HG03442 (cell line): ENCODE results near the gene ZMIZ1.

Experiments used
- ATAC-seq: cut with Tn5 transposase; IDR thresholded peaks from one replicate; pipeline ENCODE4 v1.9.1; 2021; ENCODE audit warnings: mild to moderate bottlenecking, moderate library complexity; ENCODE audit not compliant: unreplicated experiment

Gene ZMIZ1

DNA sequence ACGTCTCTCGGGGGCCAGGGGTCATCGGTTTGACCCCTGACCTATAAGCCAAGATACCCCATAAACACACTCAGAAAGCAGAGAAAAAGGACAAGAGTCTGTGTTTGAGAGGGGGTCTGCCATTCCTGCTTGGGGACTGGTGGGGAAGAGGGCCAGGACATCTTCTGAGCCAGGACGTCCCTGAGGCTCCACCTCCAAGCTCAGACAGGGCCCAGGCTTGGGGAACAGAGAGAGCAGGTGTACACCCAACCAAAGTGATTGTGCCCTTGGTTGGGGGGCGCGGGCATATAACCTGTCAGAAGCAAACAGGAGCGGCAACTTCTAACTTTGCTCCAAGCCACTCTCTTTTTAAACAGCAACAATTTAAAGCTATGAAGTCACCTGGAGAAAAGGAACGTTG lies 244.6 kb downstream of the ZMIZ1 start:
- ATAC-seq = no peak

DNA sequence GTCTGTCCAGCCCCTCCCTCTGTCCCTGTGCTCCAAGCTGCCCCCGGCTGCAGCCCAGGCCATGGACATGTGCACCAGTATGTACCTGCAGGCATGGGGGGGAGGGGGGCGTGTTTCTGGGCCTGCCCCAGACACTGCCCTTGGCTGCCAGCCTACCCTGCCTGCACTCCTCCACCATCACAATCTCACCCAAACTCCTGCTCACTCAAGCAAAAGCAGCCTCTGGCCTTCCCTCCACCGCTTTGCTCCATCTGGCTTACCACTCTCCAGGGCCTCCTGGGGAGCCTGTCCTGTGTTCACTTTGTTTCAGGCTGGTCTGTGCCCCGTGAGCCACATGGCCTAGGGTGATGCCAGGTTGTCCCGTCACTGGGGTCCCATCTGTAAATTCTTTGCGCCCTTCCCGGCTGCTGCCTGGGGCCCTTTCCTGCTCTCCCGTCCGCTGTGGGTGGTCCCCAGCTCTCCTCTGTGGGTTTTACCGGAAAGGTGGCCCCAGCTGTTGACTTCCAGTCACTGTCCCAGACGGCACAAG lies 245.2 kb downstream of the ZMIZ1 start:
- no peak for ATAC-seq

DNA sequence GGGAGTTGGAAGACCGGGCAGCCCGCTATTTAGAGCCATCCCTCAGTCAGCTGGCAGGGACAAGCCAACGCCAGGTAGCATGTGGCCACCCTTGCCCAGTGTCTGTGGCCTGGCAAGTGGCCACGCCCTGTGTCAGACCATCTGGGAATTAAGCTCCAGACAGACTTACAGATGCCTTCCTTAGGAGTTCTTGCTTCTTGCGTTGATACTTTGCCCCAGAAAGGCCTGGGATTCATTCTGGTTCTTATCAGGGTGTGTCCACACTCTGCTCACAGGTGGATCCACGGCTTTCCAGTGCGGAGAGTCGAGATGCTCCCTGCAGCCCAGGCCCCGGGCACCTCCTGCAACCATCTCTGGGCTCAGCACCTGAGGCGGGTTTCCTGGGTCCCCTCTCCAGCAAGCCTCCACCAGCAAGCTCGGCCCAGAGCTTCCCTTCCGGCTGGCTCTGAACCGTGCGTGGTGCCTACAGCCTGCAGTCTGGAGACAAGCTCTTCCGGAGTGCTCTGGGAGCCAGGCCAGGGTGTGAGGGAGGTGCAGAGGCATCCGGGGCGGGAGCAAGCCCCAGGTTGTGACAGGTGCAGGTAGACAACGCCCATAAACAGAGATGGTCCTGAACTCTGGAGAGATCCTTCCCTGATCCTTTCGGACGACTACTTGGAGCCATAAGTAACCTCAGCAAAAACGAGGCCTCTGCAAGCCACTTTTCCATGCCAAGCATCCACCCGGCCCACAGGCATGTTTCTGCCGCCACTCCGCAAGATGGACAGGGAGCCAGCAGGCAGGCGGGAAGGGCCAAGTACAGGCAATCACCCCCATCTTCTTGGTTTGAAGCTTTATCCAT lies 246.2 kb downstream of the ZMIZ1 start:
- no peak for ATAC-seq

DNA sequence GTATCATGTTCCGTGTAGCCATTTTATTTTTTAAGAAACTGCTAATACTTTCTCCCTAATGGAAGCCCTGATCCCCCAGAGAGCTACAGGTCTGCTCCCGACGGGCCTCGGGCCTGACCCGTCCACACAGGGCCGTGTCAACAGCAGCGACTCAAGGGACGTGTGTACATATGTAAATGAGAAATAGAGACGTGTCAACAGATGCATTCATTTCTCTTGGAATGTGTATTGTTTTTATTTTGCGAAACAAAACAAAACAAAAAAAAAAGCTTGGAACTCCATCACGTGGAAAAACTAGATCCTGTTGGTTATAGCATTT lies 246.8 kb downstream of the ZMIZ1 start:
- no peak for ATAC-seq

DNA sequence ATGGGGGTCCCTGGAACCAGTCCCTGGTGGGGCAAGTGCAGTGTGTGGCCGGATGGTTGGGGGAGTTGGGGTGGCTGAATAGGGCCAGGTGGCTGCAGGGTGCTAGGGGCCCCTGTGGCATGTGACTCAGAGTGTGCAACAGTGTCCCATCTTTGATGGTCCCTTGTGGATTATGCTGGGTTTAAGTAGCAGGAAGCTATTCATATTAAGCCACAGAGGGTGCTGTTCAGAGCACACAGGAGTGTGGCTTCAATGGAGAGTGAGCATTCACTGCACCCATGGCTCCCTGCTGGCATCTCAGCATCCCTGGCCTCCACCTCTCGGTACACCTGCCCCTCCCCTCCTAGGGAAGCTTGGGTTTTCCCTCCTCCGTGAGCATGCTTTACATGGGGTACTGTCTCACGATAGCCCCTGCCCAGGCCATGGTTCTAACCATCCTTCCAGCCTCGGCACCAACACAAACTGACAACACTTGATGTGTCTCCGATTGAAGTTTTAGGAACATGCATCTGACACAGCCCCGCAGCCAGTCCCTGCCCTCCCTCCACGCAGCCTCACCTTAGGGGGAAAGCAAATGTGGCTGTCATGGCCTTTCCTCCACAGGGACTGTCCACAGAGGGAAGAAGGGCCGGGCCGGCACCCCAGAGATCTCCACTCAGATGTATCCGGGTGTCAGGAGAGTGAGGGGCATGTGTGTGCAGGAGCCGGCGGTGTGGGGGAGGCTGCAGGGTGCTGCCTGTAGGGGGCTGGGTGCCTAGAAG lies 248.1 kb downstream of the ZMIZ1 start:
- ATAC-seq = peak; percentile 71

DNA sequence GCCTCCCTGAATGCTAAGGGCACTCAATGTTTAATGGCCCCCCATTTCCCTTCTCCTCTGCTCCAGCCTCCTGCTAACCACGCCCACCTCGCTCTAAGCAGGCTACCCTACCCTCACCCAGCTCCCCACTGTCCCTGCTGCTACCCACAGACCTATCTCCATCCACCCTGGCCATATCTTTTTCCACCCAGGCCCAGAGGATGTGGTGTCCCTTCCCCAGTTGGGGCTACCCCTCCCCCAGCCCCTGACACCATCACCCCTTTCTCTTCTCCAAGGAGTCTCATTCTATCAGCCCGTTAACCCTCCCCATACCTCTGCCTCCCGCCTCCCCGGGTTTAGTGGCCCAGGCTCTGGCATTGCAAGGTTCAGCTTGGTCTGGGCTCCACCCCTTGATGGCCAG lies 249.6 kb downstream of the ZMIZ1 start:
- no peak for ATAC-seq

DNA sequence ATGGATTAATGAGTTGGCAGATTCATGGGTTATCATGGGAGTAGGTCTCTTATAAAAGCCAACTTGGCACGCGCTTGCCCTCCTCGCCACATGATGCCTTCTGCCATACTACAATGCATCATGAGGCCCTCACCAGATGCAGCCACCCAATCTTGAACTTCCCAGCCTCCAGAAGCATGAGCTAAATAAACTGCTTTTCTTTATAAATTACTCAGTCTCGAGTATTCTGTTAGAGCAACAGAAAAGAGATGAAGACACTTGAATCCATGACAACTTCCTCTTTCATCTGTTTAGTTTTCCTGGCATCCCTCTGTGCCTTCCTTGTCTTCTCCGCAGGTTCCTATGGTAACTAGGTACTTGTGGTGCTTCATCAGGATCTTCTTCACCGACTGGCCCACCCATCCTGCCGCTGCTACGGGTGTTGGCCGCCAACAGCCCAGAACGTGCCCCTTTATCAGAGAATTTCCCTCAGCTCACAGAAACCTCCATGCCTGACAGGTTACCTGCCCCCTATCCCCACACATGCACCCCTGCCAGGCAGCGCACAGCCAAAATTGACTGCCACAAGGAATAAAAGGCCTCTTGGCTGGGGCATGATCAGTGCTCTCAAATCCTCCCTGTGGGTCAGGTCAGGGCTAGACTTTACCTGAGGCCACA lies 250.5 kb downstream of the ZMIZ1 start:
- ATAC-seq = no peak

DNA sequence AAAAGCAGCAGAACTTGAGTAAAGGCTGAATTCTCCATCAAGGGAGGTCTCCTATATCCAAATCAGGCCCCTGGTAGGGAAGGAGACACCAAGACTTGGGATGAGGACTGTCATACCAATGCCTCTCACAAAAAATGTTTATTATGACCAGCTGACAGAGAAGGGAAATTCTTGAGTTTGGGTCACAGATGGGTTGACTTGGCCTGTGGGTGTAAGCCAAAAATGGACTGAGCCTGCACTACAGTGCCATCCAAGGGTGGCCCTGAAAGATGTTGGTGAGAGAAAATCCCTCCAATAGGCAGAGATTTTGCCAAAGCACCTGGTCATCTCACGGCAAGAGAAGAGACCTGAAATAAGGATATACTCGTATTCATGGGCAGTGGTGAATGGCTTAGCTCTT lies 251.6 kb downstream of the ZMIZ1 start:
- no peak for ATAC-seq

DNA sequence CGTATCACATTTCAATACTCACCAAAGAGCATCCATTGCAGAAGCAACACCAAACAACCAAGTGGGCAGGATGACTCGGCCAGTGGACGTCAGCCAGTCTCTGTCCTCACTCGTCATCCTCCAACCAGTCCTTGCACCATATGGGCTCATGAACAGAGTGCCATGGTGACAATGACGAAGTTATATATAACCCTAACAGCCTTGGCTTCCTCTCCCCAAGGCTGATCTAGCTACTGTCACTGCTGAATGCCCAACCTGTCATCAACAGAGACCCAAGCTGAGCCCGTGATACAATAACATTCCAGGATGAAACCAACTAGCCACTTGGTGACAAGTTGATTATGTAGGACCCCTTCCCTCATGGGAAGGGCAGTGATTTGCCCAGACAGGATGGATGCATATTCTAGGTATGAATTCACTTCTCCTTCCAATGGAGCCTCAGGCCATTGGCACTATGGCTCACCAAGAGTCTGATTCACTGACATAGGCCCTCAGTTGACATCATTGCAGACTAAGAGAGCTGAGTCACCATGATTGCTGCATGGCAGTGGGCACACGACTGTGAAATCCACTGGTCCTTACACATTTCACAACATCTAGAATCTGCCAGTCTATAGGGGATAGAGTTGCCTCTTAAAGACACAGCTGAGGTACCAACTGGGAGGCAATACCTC lies 252.2 kb downstream of the ZMIZ1 start:
- ATAC-seq = no peak

DNA sequence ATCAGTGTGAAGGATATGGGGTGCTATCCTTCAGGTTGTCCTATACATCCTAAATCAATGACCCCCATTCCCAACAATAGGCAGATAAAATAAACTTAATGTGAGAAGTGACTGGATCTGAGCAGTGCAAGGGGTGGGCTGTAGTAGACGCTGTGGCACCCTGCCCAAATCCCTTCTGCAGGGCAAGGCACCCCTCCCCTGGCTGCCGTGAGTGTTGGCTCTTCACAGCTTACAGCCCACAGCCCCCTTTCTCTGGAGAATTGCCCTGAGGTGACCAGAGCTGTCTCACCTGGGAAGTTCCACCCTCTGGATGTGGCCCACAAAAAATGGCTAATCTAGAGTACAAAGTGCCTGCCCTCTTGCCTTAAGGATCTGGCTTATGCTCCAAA lies 252.7 kb downstream of the ZMIZ1 start:
- ATAC-seq = no peak

DNA sequence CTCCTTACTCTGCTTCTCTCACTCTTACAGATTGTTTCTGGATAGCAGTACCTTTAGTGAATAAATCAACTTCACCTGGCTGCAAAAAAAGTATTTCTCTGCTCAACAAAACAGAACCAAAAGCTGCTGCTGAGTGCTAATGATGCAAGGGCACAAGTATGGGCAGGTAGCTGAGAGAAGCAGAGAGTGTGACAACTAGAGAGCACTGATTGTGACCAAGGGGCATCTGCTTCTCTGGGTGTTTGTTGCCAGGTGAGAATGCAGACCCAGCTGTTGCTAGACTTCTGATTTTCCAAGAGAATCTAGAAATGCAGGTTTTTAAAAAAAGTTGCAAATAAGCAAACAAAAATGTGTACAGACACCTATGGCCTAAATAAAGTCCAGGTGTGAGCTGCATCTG lies 253.2 kb downstream of the ZMIZ1 start:
- no peak for ATAC-seq

DNA sequence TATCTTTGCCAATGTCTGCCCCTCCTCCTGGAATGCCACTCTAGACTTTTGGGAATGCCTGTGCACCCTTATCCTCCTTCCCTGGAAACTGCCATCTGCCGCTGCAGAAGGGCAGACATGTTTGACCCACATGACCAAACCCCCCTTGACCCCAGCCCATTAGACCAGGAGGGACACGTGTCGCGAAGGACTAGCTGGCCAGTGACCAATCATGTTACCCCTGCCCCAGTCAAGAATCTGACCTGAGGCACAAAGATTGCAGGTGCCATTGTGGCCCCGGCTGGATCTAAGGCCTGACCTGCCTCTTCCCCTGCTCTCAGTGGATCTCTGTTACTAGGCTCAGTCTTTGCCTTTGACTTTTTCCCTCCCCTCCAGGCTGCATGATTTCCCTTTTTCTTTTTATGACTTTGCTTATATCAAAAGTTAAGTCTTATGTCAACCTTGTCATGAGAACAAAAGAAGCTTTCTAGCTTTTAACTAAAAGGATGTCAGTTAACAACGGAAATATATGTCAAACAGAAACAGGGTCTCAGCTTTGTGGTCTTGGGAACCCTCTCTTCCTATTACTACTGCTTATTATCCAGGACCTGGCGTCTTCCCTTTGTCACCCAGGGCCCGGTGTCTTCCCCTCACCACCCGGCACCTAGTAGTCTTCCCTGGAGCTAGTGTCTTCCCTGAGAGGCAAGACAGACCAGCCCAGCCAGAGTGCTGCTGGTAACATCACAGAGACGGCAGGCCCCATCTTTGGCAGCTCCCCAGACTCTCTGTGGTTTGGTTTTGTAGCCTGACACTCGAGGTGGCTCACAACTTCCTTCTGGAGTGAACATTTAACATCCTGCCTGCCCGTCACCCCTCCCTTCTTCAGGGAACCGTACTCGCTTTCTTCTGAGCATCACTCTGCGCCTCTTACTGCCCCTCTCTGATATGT lies 254.1 kb downstream of the ZMIZ1 start:
- peak; percentile 40 for ATAC-seq

DNA sequence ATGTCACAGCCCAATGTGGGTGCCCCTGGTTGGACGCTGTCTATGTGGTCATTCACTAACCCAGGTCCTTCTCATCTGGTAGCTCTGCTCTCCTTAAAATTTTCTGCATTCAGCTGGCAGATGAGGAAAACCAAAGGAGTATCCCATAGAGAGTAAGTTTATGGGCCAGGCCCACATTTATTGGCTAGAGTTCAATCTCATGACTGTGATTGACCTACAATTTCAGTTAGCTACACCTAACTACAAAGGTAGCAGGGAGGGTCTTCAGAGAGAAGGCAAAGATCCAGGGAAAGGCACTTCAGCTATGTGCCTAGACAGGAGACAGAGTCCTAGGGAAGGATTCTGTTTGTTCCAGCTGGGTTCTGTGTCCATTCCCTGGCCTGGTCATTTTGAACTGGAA lies 254.8 kb downstream of the ZMIZ1 start:
- no peak for ATAC-seq

DNA sequence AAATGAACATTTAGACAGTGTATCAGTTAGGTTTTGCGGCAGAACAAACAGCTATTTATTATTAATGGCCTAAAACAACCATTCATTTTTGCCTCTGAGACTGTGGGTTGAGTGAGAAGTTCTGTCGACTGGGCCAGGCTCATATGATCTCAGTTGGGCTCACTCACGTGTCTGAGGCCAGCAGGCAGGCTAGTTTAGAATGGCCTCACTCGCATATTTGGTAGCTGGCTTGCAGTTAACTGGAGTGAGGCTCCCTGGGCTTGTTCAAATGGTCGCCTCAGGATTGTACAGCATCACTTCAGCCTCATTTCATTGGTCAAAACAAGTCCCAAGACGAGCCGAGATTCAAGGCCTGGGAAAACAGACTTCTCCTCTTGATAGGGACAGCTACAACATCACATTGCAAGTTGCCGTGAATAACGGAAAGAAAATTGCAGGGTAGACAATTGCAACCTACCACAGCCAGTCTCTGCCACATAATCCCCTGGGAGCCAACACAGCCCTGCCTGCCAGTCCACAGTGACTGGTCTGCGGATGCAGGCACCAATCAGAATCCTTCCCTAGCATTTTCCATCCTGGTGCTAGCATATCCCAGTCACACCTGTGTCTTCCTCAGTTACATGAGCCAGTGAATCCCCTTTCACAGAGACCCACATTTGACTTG lies 255.4 kb downstream of the ZMIZ1 start:
- ATAC-seq = no peak

DNA sequence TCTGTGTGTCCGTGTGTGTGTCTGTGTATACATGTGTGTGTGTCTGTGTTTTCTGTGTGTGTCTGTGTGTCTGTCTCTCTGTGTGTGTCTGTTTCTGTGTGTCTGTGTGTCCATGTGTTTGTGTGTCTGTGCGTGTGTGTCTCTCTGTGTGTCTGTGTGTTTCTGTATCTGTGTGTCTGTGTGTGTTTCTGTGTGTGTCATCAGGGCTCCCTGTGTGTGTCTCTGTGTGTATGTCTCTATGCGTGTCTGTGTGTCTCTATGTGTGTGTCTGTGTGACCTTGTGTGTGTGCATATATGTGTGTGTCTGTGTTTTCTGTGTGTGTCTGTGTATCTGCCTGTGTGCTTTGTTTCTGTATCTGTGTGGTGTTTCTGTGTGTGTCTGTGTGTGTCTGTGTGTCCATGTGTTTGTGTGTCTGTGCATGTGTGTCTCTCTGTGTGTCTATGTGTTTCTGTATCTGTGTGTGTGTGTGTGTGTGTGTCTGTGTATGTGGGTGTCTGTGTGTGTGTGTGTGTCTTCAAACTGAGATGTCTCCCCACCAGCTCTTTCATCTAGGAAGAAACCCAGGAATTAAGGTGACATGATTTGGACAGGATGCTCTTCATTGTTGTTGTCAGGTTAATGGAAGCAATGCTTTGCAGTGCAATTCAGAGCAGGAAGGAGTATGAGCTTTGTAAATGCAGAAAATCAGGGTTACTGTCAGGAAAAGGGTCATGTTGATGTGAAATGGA lies 257.8 kb downstream of the ZMIZ1 start:
- no peak for ATAC-seq

DNA sequence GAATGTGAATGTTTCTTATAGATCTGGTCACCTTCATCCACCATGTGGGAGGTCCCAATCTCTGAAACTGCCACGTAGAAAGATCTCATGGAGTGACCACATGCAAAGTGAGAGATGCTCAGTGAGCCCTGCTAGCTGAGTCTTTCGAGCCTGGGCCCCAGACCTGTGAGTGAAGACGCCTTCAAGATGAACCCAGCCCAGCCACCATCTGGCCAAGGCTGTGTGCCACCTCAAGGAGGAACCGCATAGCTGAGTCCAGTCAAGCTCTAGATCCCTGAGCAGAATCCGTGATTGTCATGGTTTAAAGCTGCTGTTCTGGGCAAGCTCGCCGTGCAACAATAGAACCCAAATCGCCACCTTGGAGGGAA lies 258.3 kb downstream of the ZMIZ1 start:
- peak; percentile 36 for ATAC-seq

DNA sequence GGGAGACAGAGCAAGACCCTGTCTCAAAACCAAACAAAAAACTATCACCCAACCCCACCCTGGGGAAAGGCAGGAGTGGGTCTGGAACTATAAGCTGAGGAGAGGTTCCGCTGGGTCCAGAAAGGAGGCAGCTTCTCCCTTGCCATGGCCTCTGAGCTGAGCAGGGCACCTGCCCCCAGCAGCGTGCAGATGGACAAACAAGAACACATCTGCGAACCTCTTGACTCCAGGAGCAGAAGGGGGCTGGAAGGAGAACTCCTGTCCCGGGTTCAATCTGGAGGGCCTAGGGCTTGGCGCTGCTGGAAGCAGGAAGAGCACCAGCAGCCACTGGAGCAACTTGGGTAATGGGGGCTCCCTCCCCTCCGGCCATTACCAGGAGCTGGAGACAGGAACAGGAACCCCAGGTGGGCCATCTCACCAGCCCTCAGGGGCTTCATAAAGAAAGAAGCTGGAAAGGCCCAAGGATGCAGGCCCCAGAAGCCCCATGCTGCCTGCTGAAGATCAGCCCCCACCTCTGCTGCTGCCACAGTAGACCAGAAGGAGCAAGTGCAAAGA lies 259.5 kb downstream of the ZMIZ1 start:
- no peak for ATAC-seq

DNA sequence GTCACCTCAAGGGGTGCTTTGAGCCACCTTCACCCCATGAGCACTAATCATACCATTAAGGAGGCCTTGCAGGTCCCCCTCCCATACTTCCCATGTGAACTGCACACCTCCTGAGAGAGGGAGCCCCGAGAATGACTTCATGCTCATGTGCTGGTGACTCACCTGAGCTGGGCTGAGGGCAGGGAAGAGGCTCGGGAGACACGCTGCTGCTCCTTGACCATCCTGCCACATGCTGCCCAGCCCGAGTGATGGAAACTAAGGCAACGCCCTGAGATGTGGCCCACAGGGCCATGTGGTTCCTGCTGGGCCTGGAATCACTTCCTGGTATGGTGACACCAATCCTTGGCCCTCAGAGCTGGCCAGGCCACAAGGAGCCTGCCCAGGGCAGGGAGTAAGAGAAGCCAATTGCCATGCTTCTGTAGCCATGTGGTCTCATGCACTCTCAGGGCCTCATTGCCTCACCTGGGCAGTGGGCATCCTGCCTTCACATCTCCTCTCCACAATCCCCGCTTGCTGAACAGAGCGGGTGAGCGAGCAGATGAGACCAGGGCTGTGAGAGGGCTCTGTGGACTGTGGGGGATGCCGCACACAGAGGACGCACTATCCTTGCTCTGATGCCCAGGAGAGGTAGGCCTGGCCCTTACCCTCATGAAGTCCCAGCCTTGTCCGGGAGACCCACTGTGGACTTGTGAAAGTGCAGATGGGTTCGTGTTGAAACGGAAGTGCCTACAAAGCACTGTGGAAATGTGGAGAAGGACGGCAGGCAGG lies 260.2 kb downstream of the ZMIZ1 start:
- ATAC-seq = no peak
